GM12878 (cell line): Measurements from ENCODE around the gene MAPKAP1. TPM values are rescaled to one million over a fixed set of nuclear protein-coding genes. Genes with fewer than 3 reads are reported as not detected.

ENCODE experiments used
- ATAC-seq: fragments of 200-7000 bp; cut with Tn5 transposase; 3 replicates; pipeline ENCODE4 v1.9.1; 2020; ENCODE audit warnings: mild to moderate bottlenecking, moderate library complexity
- BruUV-seq: library from RNA; stranded (reverse); fragments of 400-500 nt; replicated peaks from 2 replicates; lab custom pipeline; 2021; lab: Mats Ljungman, UMichigan
- CTCF ChIA-PET: fragments of 300-600 bp; sonication (Branson Sonifier 250); formaldehyde crosslinking; extraction: SDS; loops from one replicate; lab custom pipeline; 2021; ENCODE audit warnings: inconsistent platforms; lab: Yijun Ruan, JAX
- POLR2A ChIA-PET: fragments of 350-600 bp; formaldehyde crosslinking; extraction: SDS; loops from one replicate; lab custom pipeline; 2021; ENCODE audit warnings: inconsistent platforms; lab: Charles Lee
- RAD21 ChIA-PET: fragments of 300-600 bp; sonication (Branson Sonifier 250); formaldehyde crosslinking; loops from one replicate; lab custom pipeline; 2023; ENCODE audit warnings: antibody characterized with exemption; ENCODE audit not compliant: unreplicated experiment; lab: Charles Lee
- SMC1A ChIA-PET: fragments of 300-600 bp; sonication (Branson Sonifier 250); formaldehyde crosslinking; loops from one replicate; lab custom pipeline; 2023; ENCODE audit not compliant: unreplicated experiment, uncharacterized antibody; lab: Charles Lee
- DNase-seq: peaks from one replicate; pipeline ENCODE4 v3.0.0-alpha.2; 2011; ENCODE audit warnings: low read depth, low spot score
- FAIRE-seq: peaks from 3 replicates; lab custom pipeline; 2011; peaks lifted over from hg19 to GRCh38; lab: Jason Lieb, UNC
- H2AFZ ChIP-seq: 2 replicates; pipeline ENCODE4 v1.6.0; 2011; ENCODE audit warnings: low read depth, low read length, control low read depth; ENCODE audit not compliant: control insufficient read depth
- H3K27ac ChIP-seq: 2 replicates; pipeline ENCODE4 v1.5.1; 2011; ENCODE audit warnings: control low read depth; ENCODE audit not compliant: control insufficient read depth, insufficient read depth
- H3K27me3 ChIP-seq, 2 experiments: replicated peaks in 1 of 2; 2 replicates each; pipeline versions ENCODE4 v1.6.0 to v1.6.1; 2011; ENCODE audit warnings: low read length in 1 of 2; ENCODE audit not compliant: control insufficient read depth in 2 of 2, insufficient read depth in 2 of 2
- H3K36me3 ChIP-seq, 2 experiments: 2 replicates each; pipeline ENCODE4 v1.5.1; 2011; ENCODE audit warnings: low read length in 1 of 2; ENCODE audit not compliant: control insufficient read depth in 2 of 2, insufficient read depth in 2 of 2
- H3K4me1 ChIP-seq: 2 replicates; pipeline ENCODE4 v1.6.1; 2011; ENCODE audit warnings: mild to moderate bottlenecking, low read length, moderate library complexity, mixed read lengths; ENCODE audit not compliant: control insufficient read depth, insufficient read depth
- H3K4me2 ChIP-seq: 2 replicates; pipeline ENCODE4 v1.6.0; 2011; ENCODE audit warnings: control low read depth; ENCODE audit not compliant: control insufficient read depth, insufficient read depth
- H3K4me3 ChIP-seq: fragments of 200-600 bp; sonication (generic); 2 replicates; pipeline ENCODE4 v1.5.1; 2016
- H3K79me2 ChIP-seq: 2 replicates; pipeline ENCODE4 v1.6.0; 2011; ENCODE audit warnings: low read length; ENCODE audit not compliant: control insufficient read depth, insufficient read depth
- H3K9ac ChIP-seq: 2 replicates; pipeline ENCODE4 v1.8.0; 2011; ENCODE audit warnings: low read length, control low read depth, mixed read lengths; ENCODE audit not compliant: control insufficient read depth, insufficient read depth
- H3K9me3 ChIP-seq: replicated peaks from 3 replicates; pipeline ENCODE4 v1.5.1; 2011; ENCODE audit warnings: mild to moderate bottlenecking, low read length; ENCODE audit not compliant: control insufficient read depth, insufficient read depth
- H4K20me1 ChIP-seq: 2 replicates; pipeline ENCODE4 v1.6.0; 2011; ENCODE audit not compliant: control insufficient read depth, insufficient read depth
- ASH2L ChIP-seq: fragments of 300-600, 200-600 bp; sonication (generic); IDR thresholded peaks from 2 replicates; pipeline ENCODE4 v1.6.1; 2017; ENCODE audit warnings: low read depth, mild to moderate bottlenecking, borderline replicate concordance
- BMI1 ChIP-seq: fragments of 450-650 bp; IDR thresholded peaks from 2 replicates; pipeline ENCODE4 v1.6.1; 2016; ENCODE audit warnings: mild to moderate bottlenecking, moderate library complexity, borderline replicate concordance
- CREB1 ChIP-seq: IDR thresholded peaks from 2 replicates; pipeline ENCODE4 v1.6.1; 2012; ENCODE audit warnings: low read depth, mild to moderate bottlenecking, inconsistent platforms
- DPF2 ChIP-seq: fragments of 450-650 bp; IDR thresholded peaks from 2 replicates; pipeline ENCODE4 v1.6.1; 2017; ENCODE audit warnings: mild to moderate bottlenecking
- FOS ChIP-seq: IDR thresholded peaks from 3 replicates; pipeline ENCODE4 v1.6.1; 2011; ENCODE audit warnings: borderline replicate concordance; ENCODE audit not compliant: insufficient read length; ENCODE audit errors: extremely low read depth
- KAT2A ChIP-seq: conservative IDR thresholded peaks from 2 replicates; pipeline ENCODE4 v1.6.1; 2011; ENCODE audit warnings: low read depth, low read length; ENCODE audit not compliant: control insufficient read depth
- KDM1A ChIP-seq: fragments of 200-600 bp; sonication (generic); IDR thresholded peaks from 2 replicates; pipeline ENCODE4 v1.6.1; 2016; ENCODE audit warnings: borderline replicate concordance
- LARP7 ChIP-seq: fragments of 450-650 bp; IDR thresholded peaks from 2 replicates; pipeline ENCODE4 v1.6.1; 2017; ENCODE audit warnings: mild to moderate bottlenecking
- NBN ChIP-seq: fragments of 450-650 bp; IDR thresholded peaks from 2 replicates; pipeline ENCODE4 v1.6.1; 2016
- POLR2AphosphoS5 ChIP-seq: IDR thresholded peaks from 2 replicates; pipeline ENCODE4 v1.6.1; 2011; ENCODE audit warnings: mild to moderate bottlenecking, low read length, inconsistent platforms
- SIN3A ChIP-seq: IDR thresholded peaks from 2 replicates; pipeline ENCODE4 v1.6.1; 2012; ENCODE audit warnings: low read depth, low read length, improper control_type of control experiment
- SUZ12 ChIP-seq: fragments of 200-600 bp; sonication (generic); IDR thresholded peaks from one replicate; pipeline ENCODE4 v1.6.1; 2018; ENCODE audit warnings: antibody characterized with exemption, mild to moderate bottlenecking; ENCODE audit not compliant: unreplicated experiment
- YY1 ChIP-seq: IDR thresholded peaks from 2 replicates; pipeline ENCODE4 v1.6.1; 2011; ENCODE audit warnings: low read depth, mild to moderate bottlenecking, low read length
- WGBS: methylation state at CpG from one replicate; pipeline ENCODE4 v1.1.6; 2016; ENCODE audit warnings: low lambda C conversion rate; ENCODE audit not compliant: insufficient replicate concordance, insufficient coverage; ENCODE audit errors: missing lambda C conversion rate; 5-methylcytosine and 5-hydroxymethylcytosine counted together
- in situ Hi-C: fragments of 300-500 bp; cut with MboI; formaldehyde crosslinking; loops from 9 replicates; pipeline ENCODE4 v1.14.3; 2018; ENCODE audit warnings: mixed read lengths
- intact Hi-C: fragments of 100-400 bp; cut with micrococcal nuclease; formaldehyde crosslinking; loops from one replicate; pipeline ENCODE4 v1.14.2; 2022; ENCODE audit not compliant: unreplicated experiment
- polyA plus RNA-seq, 11 experiments: library from polyadenylated mRNA; depleted of rRNA in 4 of 11; unstranded in 6 of 11; stranded (reverse) in 5 of 11; fragments of >200 nt; fragmentation: Nextera tagmentation in 4 of 11; fragmentation: Illumina TruSeq in 1 of 11; extraction: Ambion mirVana in 4 of 11; extraction: Trizol in 1 of 11; gene quantifications; 1 replicate in 1 of 11; 2 replicates in 10 of 11; pipeline versions ENCODE4 v1.2.1 to v1.2.3, GENCODE V29; 2011 to 2016; ENCODE audit warnings: inconsistent platforms in 2 of 11, missing spikeins in 2 of 11, low read depth in 1 of 11
- total RNA-seq, 4 experiments: library from RNA; depleted of rRNA in 3 of 4; stranded (reverse); fragments of >200 nt in 3 of 4; fragmentation: Illumina TruSeq in 1 of 4; extraction: Trizol in 1 of 4; gene quantifications; 2 replicates each; pipeline versions ENCODE4 v1.2.1 to v1.2.3, GENCODE V29; 2013 to 2021
- TF ChIP-seq, protein P1 (sequence below): IDR thresholded peaks from 2 replicates; pipeline ENCODE4 v1.6.1; 2012; ENCODE audit warnings: low read depth, low read length, improper control_type of control experiment
- TF ChIP-seq, protein P2 (sequence below): fragments of 450-650 bp; IDR thresholded peaks from 2 replicates; pipeline ENCODE4 v1.6.1; 2017; ENCODE audit warnings: mild to moderate bottlenecking, moderate library complexity
- TF ChIP-seq, protein P3 (sequence below): fragments of 450-650 bp; IDR thresholded peaks from 2 replicates; pipeline ENCODE4 v1.6.1; 2017; ENCODE audit warnings: mild to moderate bottlenecking, low read depth, inconsistent platforms; ENCODE audit not compliant: poor library complexity, severe bottlenecking

Gene MAPKAP1
- total and polyA plus RNA-seq, 10 of the 15 experiments (the other 5 are each of a cell fraction or from before 2014, with no cell fraction given) = 5.1 to 188 (median 105) TPM

- Histone ChIP-seq H3K27me3 (no peaks in the 10 kb centered on the region), H3K4me3 (no peak overlapping the region), H3K4me2 (no peak overlapping the region), H3K27ac (no peak overlapping the region), H3K4me1 (no peaks in the 10 kb centered on the region), H3K9ac (no peak overlapping the region), H2AFZ (no peak overlapping the region), H4K20me1 (no peaks in the 10 kb centered on the region)
- WGBS = 97% methylated on average over 5 of the region's 5 CpGs
- in situ Hi-C loops = no loop called here
- intact Hi-C loops = no loop called here
- no TSS peak for BruUV-seq
- SMC1A ChIA-PET = interaction anchor here (0.8 kb wide), 1 partner anchor 53 kb away, joined by 4 read pairs; no protein-coding TSS in a partner anchor
- CTCF ChIA-PET = interaction anchor here (0.5 to 1.2 kb wide), 2 partner anchors 9 to 1280 kb away, joined by 3 to 4 read pairs; no protein-coding TSS in a partner anchor
- DNase-seq (no peak), FAIRE-seq (no peak), ATAC-seq (no peak)
- POLR2A ChIA-PET = no interaction called here
- RAD21 ChIA-PET = no interaction called here
- TF ChIP-seq, protein P1, sequence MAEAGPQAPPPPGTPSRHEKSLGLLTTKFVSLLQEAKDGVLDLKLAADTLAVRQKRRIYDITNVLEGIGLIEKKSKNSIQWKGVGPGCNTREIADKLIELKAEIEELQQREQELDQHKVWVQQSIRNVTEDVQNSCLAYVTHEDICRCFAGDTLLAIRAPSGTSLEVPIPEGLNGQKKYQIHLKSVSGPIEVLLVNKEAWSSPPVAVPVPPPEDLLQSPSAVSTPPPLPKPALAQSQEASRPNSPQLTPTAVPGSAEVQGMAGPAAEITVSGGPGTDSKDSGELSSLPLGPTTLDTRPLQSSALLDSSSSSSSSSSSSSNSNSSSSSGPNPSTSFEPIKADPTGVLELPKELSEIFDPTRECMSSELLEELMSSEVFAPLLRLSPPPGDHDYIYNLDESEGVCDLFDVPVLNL = no peak
- no peak for TF ChIP-seq BMI1
- no peak for TF ChIP-seq NBN
- TF ChIP-seq, protein P2, sequence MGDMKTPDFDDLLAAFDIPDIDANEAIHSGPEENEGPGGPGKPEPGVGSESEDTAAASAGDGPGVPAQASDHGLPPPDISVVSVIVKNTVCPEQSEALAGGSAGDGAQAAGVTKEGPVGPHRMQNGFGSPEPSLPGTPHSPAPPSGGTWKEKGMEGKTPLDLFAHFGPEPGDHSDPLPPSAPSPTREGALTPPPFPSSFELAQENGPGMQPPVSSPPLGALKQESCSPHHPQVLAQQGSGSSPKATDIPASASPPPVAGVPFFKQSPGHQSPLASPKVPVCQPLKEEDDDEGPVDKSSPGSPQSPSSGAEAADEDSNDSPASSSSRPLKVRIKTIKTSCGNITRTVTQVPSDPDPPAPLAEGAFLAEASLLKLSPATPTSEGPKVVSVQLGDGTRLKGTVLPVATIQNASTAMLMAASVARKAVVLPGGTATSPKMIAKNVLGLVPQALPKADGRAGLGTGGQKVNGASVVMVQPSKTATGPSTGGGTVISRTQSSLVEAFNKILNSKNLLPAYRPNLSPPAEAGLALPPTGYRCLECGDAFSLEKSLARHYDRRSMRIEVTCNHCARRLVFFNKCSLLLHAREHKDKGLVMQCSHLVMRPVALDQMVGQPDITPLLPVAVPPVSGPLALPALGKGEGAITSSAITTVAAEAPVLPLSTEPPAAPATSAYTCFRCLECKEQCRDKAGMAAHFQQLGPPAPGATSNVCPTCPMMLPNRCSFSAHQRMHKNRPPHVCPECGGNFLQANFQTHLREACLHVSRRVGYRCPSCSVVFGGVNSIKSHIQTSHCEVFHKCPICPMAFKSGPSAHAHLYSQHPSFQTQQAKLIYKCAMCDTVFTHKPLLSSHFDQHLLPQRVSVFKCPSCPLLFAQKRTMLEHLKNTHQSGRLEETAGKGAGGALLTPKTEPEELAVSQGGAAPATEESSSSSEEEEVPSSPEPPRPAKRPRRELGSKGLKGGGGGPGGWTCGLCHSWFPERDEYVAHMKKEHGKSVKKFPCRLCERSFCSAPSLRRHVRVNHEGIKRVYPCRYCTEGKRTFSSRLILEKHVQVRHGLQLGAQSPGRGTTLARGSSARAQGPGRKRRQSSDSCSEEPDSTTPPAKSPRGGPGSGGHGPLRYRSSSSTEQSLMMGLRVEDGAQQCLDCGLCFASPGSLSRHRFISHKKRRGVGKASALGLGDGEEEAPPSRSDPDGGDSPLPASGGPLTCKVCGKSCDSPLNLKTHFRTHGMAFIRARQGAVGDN = no peak
- TF ChIP-seq DPF2 = no peak
- no peak for TF ChIP-seq CREB1
- TF ChIP-seq, protein P3, sequence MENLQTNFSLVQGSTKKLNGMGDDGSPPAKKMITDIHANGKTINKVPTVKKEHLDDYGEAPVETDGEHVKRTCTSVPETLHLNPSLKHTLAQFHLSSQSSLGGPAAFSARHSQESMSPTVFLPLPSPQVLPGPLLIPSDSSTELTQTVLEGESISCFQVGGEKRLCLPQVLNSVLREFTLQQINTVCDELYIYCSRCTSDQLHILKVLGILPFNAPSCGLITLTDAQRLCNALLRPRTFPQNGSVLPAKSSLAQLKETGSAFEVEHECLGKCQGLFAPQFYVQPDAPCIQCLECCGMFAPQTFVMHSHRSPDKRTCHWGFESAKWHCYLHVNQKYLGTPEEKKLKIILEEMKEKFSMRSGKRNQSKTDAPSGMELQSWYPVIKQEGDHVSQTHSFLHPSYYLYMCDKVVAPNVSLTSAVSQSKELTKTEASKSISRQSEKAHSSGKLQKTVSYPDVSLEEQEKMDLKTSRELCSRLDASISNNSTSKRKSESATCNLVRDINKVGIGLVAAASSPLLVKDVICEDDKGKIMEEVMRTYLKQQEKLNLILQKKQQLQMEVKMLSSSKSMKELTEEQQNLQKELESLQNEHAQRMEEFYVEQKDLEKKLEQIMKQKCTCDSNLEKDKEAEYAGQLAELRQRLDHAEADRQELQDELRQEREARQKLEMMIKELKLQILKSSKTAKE = no peak
- TF ChIP-seq ASH2L = no peak
- no peak for TF ChIP-seq LARP7
- no peak for TF ChIP-seq KAT2A
- TF ChIP-seq SIN3A = no peak
- no peak for TF ChIP-seq SUZ12
- no peak for TF ChIP-seq FOS
- TF ChIP-seq POLR2AphosphoS5 = no peak
- no peak for TF ChIP-seq KDM1A
- no peak for TF ChIP-seq YY1
- TF ChIP-seq, all 136 proteins: peak for 0
- no peaks in the 10 kb centered on the region for H3K9me3 ChIP-seq
- H3K36me3 ChIP-seq = peaks cover 7 to 13% of the 10 kb centered on the region in 2 experiments; a peak in 3 of 4 replicates
- no peaks in the 10 kb centered on the region for H3K79me2 ChIP-seq
Measured at GRCh38 chr9:125477089-125477544, 229.9 kb downstream of the MAPKAP1 start.
